Omental fat pad (tissue), 4 donors: ENCODE measurements around the gene IL5RA. TPM values are rescaled to one million over a fixed set of nuclear protein-coding genes. Genes with fewer than 3 reads are reported as not detected.

Source experiments
- ATAC-seq: fragments of 150-250 bp; one replicate; pipeline ENCODE4 v1.9.1; 2016; ENCODE audit warnings: mild to moderate bottlenecking, moderate library complexity; ENCODE audit not compliant: low FRiP score
- DNase-seq: peaks from one replicate; pipeline ENCODE4 v3.0.0-alpha.2; 2019; ENCODE audit warnings: low spot score
- total RNA-seq, 4 donors: library from RNA; depleted of rRNA; stranded (reverse); fragments of >200 nt; gene quantifications; one replicate each; pipeline ENCODE4 v1.1.0, GENCODE V29; 2016
- TF ChIP-seq, protein P1 (sequence below), 3 donors: fragments of 450-650 bp; IDR thresholded peaks; one replicate each; pipeline ENCODE4 v1.5.1; 2016 to 2017; ENCODE audit warnings: antibody characterized with exemption in 3 of 3, mild to moderate bottlenecking in 3 of 3, moderate library complexity in 2 of 3

The IL5RA gene
- total RNA-seq, 4 donors from 2014 or later, result 0.36 to 0.47 (median 0.46) TPM; not detected in 1

DNA sequence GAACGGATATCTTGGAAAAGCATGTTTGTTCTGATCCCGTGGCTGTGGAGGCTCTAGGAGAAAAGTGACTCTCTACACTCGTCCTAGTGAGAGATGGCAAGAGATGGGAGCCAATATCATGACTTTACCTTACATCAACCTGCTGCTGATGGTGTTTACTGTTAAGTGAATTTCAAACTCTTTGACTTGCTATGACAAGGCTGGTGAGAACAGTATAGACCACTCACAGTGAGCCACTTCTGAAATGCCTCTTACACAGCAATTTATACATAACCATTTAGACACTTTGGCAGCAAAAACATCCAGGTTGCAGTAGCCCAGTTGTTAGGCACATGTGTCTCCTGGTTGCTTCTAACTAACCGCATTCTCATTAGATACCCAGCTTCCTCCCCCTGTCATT, 43.3 kb downstream of the IL5RA start:
- ATAC-seq (no peak), DNase-seq (no peak)
- TF ChIP-seq, protein P1, sequence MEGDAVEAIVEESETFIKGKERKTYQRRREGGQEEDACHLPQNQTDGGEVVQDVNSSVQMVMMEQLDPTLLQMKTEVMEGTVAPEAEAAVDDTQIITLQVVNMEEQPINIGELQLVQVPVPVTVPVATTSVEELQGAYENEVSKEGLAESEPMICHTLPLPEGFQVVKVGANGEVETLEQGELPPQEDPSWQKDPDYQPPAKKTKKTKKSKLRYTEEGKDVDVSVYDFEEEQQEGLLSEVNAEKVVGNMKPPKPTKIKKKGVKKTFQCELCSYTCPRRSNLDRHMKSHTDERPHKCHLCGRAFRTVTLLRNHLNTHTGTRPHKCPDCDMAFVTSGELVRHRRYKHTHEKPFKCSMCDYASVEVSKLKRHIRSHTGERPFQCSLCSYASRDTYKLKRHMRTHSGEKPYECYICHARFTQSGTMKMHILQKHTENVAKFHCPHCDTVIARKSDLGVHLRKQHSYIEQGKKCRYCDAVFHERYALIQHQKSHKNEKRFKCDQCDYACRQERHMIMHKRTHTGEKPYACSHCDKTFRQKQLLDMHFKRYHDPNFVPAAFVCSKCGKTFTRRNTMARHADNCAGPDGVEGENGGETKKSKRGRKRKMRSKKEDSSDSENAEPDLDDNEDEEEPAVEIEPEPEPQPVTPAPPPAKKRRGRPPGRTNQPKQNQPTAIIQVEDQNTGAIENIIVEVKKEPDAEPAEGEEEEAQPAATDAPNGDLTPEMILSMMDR (IDR thresholded peaks at IDR 0.05), result no peak

DNA sequence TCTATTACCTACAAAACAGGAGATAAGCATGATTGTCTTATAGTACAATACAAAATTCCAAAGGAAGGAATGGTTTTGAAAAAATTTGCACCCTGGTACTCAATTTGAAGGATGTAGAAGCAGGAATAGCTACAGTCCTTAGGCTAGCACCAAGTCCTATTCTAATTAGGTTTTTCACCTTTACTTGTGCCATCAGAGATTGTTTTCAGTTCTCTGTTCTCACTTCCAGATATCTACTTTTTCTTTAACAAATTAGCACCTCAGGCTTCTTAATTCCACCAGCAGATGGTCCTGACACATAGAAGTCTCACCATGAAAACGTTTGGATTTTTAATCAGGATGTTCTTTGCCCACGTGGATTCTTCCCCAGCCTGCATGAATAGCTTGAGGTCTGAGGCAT, 43.8 kb downstream of the IL5RA start:
- ATAC-seq (no peak), DNase-seq (no peak)
- TF ChIP-seq, protein P1 (IDR thresholded peaks at IDR 0.05), result no peak

DNA sequence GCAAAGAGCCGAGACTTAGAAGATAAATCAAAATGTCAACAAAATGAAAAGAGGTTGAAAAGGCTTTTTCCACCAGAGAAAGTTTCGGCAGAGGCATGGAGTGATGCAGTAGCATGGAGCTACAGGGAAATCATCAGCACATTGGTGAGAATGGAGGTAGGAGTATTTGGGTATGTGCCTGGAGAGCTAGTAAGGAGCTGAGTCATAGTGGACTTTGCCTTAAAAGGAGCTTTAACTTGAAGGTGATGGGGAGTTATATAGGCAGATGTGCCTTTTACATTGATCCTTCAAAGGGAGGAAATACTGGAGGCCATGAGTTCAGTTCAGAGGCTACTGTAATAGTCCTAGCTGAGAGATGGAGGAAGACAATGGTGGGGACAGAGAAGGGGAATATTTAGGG, 44.3 kb downstream of the IL5RA start:
- ATAC-seq (no peak), DNase-seq (no peak)
- TF ChIP-seq, protein P1 (IDR thresholded peaks at IDR 0.05), result no peak

DNA sequence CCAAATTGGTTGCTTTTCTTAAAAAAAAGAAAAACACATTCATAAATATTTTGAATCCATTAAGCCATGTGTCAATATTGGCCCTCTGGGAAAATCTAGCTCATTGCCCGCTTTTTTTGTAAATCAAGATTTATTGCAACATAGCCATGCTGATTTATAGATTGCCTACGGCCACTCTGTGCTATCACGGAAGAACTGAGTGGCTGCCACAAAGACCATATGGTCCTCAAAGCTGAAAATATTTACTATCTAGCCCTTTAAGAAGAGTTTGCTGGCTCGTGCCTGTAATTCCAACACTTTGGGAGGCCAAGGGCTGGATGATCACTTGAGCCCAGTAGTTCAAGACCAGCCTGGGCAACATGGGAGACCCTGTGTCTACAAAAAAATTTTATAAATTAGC, 45.9 kb downstream of the IL5RA start:
- TF ChIP-seq, protein P1 (IDR thresholded peaks at IDR 0.05), result no peak

DNA sequence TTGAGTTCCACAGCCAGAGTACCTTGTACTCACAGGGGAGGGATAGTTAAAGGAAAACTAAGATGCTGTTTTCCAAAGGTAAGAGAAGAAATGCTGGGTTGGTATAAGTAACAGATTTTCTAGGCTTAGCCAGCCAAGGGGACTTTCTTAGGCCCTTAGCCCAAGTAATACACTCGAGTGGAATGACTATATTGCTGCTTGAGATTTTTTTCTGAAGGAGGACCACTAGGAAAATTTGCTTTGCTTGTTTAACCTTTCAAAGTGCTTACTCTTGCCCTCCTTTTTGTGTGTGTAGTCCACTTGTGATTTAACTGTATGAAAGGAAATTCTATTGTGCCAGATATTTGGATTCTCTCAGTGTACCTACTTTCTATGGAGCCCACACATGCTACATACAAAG, 50.5 kb downstream of the IL5RA start:
- ATAC-seq, result no peak
- DNase-seq, result no peak
- TF ChIP-seq, protein P1 (IDR thresholded peaks at IDR 0.05), result no peak

More for the DNA sequence above, 45.9 kb downstream of the IL5RA start:
- ATAC-seq, result no peak
- DNase-seq, result no peak

DNA sequence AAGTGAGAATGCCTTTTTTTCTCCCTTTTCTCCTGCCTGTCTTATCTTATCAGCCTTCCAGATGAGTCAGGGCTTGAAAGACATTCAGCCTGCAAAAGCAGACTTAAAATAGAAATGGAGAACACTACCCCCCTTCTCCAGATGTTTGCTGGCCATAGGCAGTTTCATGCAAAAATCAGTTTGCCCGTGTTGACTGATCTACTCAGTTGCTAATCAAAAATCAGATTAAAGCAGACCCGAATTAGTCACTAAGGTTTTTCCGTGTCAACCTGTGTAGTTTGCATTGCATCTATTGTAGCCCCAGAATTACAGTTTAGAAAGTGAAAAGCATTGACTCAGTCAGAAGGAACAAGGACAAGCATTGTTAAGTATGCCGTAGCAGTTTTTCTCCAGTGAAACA, 56.2 kb downstream of the IL5RA start:
- ATAC-seq (no peak), DNase-seq (no peak)
- TF ChIP-seq, protein P1 (IDR thresholded peaks at IDR 0.05), result no peak

DNA sequence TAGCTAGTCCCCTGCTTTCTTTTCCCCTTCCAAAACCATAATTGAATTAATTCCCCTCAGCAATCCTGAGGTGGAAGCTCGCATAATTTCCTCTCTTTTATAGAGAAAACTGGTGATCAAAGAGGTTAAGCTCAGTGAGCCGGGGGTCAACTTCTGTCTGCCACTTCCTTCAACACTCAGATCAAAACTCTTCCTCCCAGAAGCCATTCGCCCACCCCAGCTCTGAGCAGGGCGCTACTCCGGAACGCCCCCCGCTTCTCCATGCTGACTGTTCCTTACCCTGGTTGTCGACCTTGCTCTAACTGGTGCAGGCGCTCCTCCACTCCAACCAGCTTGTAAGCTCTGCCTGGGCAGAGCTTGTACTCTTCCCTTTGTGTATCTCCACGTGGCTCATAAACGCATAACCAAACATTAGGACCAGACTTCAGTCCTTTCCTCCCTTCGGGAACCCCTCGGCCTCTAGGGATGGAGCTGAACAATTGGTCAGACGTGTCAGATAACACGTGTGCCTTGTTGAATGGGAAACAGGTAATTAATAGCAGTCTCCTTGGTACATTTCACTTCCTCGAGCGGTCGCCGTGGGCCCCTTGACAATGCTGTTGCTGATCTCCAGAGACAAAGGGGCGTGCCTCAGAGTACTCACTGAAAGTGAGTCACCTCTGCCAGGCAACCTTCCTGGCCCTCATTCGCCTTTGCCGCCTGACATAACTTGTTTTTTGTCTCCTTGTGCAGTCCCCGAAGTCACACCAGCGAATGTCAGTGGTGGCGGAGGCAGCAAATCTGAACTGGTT, 71.8 kb downstream of the IL5RA start:
- peak; percentile 57 for ATAC-seq
- TF ChIP-seq, protein P1 (IDR thresholded peaks at IDR 0.05), result no peak
- DNase-seq, result no peak
